H9 (cell line): ENCODE measurements around the gene PLEKHG5. TPM values are rescaled to one million over a fixed set of nuclear protein-coding genes. Genes with fewer than 3 reads are reported as not detected.

Experiments
- DNase-seq: peaks from one replicate; pipeline ENCODE4 v3.0.0-alpha.2; 2017
- H2AFZ ChIP-seq: one replicate; pipeline ENCODE4 v1.6.1; 2013; ENCODE audit warnings: mild to moderate bottlenecking, low read length, control low read depth, moderate library complexity
- H2AK5ac ChIP-seq: 2 replicates; pipeline ENCODE4 v1.6.1; 2013; ENCODE audit warnings: low read length, control low read depth, mixed read lengths; ENCODE audit not compliant: insufficient read length
- H2BK120ac ChIP-seq: one replicate; pipeline ENCODE4 v1.6.1; 2013; ENCODE audit warnings: low read depth, mild to moderate bottlenecking, low read length, control low read depth, inconsistent platforms; ENCODE audit not compliant: poor library complexity, severe bottlenecking
- H2BK12ac ChIP-seq: 2 replicates; pipeline ENCODE4 v1.6.1; 2013; ENCODE audit warnings: low read length, control low read depth, mixed read lengths, low read depth; ENCODE audit not compliant: insufficient read length
- H2BK15ac ChIP-seq: 2 replicates; pipeline ENCODE4 v1.6.1; 2013; ENCODE audit warnings: low read depth, low read length, control low read depth
- H2BK20ac ChIP-seq: one replicate; pipeline ENCODE4 v1.6.1; 2013; ENCODE audit warnings: low read depth, mild to moderate bottlenecking, low read length, control low read depth, inconsistent platforms; ENCODE audit not compliant: poor library complexity, severe bottlenecking
- H2BK5ac ChIP-seq: 2 replicates; pipeline ENCODE4 v1.6.1; 2013; ENCODE audit warnings: low read length, control low read depth, mixed read lengths; ENCODE audit not compliant: insufficient read length
- H3K14ac ChIP-seq: 2 replicates; pipeline ENCODE4 v1.6.1; 2013; ENCODE audit warnings: low read length, control low read depth; ENCODE audit not compliant: insufficient read depth
- H3K18ac ChIP-seq: 2 replicates; pipeline ENCODE4 v1.6.1; 2013; ENCODE audit warnings: low read depth, mild to moderate bottlenecking, mixed read lengths, low read length, control low read depth; ENCODE audit not compliant: insufficient read length
- H3K23ac ChIP-seq: 2 replicates; pipeline ENCODE4 v1.6.1; 2013; ENCODE audit warnings: low read length, control low read depth, mixed read lengths, low read depth; ENCODE audit not compliant: insufficient read length
- H3K23me2 ChIP-seq: 2 replicates; pipeline ENCODE4 v1.6.1; 2013; ENCODE audit warnings: low read depth, mild to moderate bottlenecking, mixed read lengths, low read length, control low read depth; ENCODE audit not compliant: insufficient read length, poor library complexity, severe bottlenecking
- H3K27ac ChIP-seq: 2 replicates; pipeline ENCODE4 v1.5.1; 2013; ENCODE audit warnings: low read length, control low read depth, mixed read lengths, low read depth; ENCODE audit not compliant: insufficient read length
- H3K27me3 ChIP-seq: 2 replicates; pipeline ENCODE4 v1.6.1; 2013; ENCODE audit warnings: low read length, control low read depth, inconsistent platforms; ENCODE audit not compliant: insufficient read depth
- H3K4ac ChIP-seq: 2 replicates; pipeline ENCODE4 v1.6.1; 2013; ENCODE audit warnings: low read depth, mild to moderate bottlenecking, control low read depth, inconsistent platforms, low read length, moderate library complexity
- H3K4me1 ChIP-seq: 2 replicates; pipeline ENCODE4 v1.6.1; 2013; ENCODE audit warnings: low read length, control low read depth, inconsistent platforms; ENCODE audit not compliant: insufficient read depth
- H3K4me2 ChIP-seq: 2 replicates; pipeline ENCODE4 v1.6.1; 2013; ENCODE audit warnings: low read length, control low read depth, mixed read lengths; ENCODE audit not compliant: insufficient read length, insufficient read depth
- H3K56ac ChIP-seq: 2 replicates; pipeline ENCODE4 v1.6.1; 2013; ENCODE audit warnings: low read depth, mild to moderate bottlenecking, mixed read lengths, low read length, control low read depth; ENCODE audit not compliant: insufficient read length
- H3K79me1 ChIP-seq: 2 replicates; pipeline ENCODE4 v1.6.1; 2013; ENCODE audit warnings: low read depth, mild to moderate bottlenecking, moderate library complexity, low read length, control low read depth, inconsistent platforms; ENCODE audit not compliant: insufficient read depth, poor library complexity, severe bottlenecking
- H3K79me2 ChIP-seq: 2 replicates; pipeline ENCODE4 v1.6.1; 2013; ENCODE audit warnings: low read length, control low read depth, inconsistent platforms; ENCODE audit not compliant: insufficient read depth
- H3K9ac ChIP-seq: 2 replicates; pipeline ENCODE4 v1.6.1; 2013; ENCODE audit warnings: low read length, control low read depth, mixed read lengths; ENCODE audit not compliant: insufficient read length; ENCODE audit errors: extremely low read depth
- H3K9me3 ChIP-seq: one replicate; pipeline ENCODE4 v1.6.1; 2013; ENCODE audit warnings: low read depth, low read length, inconsistent platforms; ENCODE audit not compliant: control insufficient read depth
- H3T11ph ChIP-seq: one replicate; pipeline ENCODE4 v1.6.1; 2013; ENCODE audit warnings: mild to moderate bottlenecking, low read length, control low read depth, inconsistent platforms
- H4K20me1 ChIP-seq: one replicate; pipeline ENCODE4 v1.6.1; 2013; ENCODE audit not compliant: control insufficient read depth, insufficient read length, insufficient read depth
- H4K5ac ChIP-seq: 2 replicates; pipeline ENCODE4 v1.6.1; 2013; ENCODE audit warnings: low read depth, mild to moderate bottlenecking, mixed read lengths, low read length, control low read depth; ENCODE audit not compliant: insufficient read length
- H4K8ac ChIP-seq: replicated peaks from 2 replicates; pipeline ENCODE4 v1.6.1; 2013; ENCODE audit warnings: low read length, control low read depth, mixed read lengths, low read depth; ENCODE audit not compliant: insufficient read length
- H4K91ac ChIP-seq: 2 replicates; pipeline ENCODE4 v1.6.1; 2013; ENCODE audit warnings: low read depth, mild to moderate bottlenecking, moderate library complexity, mixed read lengths, low read length, control low read depth; ENCODE audit not compliant: insufficient read length
- H3K27ac Mint-ChIP-seq, 3 experiments: 2 replicates in 2 of 3; 3 replicates in 1 of 3; pipeline ENCODE4 v1.8.0; 2020 to 2021; ENCODE audit warnings: mixed read lengths in 3 of 3, mild to moderate bottlenecking in 1 of 3, moderate library complexity in 1 of 3
- H3K27me3 Mint-ChIP-seq: 2 replicates; pipeline ENCODE4 v1.8.0; 2021; ENCODE audit warnings: low read depth, mild to moderate bottlenecking, moderate library complexity, mixed read lengths
- H3K36me3 Mint-ChIP-seq, 3 experiments: 2 replicates in 2 of 3; 3 replicates in 1 of 3; pipeline ENCODE4 v1.8.0; 2020 to 2021; ENCODE audit warnings: low read depth in 3 of 3, mixed read lengths in 3 of 3; ENCODE audit not compliant: insufficient read depth in 1 of 3
- H3K4me1 Mint-ChIP-seq, 2 experiments: 2 replicates each; pipeline ENCODE4 v1.8.0; 2020; ENCODE audit warnings: mixed read lengths in 2 of 2
- H3K4me3 Mint-ChIP-seq, 2 experiments: 2 replicates in 1 of 2; 3 replicates in 1 of 2; pipeline ENCODE4 v1.8.0; 2020 to 2021; ENCODE audit warnings: mild to moderate bottlenecking in 2 of 2, mixed read lengths in 2 of 2, moderate library complexity in 1 of 2
- H3K9me3 Mint-ChIP-seq, 2 experiments: 2 replicates in 1 of 2; 3 replicates in 1 of 2; pipeline ENCODE4 v1.8.0; 2020; ENCODE audit warnings: mild to moderate bottlenecking in 2 of 2, mixed read lengths in 2 of 2, moderate library complexity in 1 of 2
- WGBS: extraction: QIAGEN DNeasy Blood & Tissue Kit; methylation state at CpG from one replicate; pipeline ENCODE4 v1.1.7; 2013; ENCODE audit warnings: missing lambda C conversion rate, low lambda C conversion rate, mixed read lengths; ENCODE audit not compliant: insufficient read length; ENCODE audit errors: extremely low coverage; 5-methylcytosine and 5-hydroxymethylcytosine counted together
- total RNA-seq: library from RNA; stranded (reverse); gene quantifications from 2 replicates; pipeline ENCODE4 v1.2.1, GENCODE V29; 2021
- TF ChIP-seq, protein P1 (sequence below): fragments of 200-600 bp; sonication (generic); conservative IDR thresholded peaks from 3 replicates; pipeline ENCODE4 v1.8.0; 2021; ENCODE audit warnings: antibody characterized with exemption, mild to moderate bottlenecking

Gene PLEKHG5
- total RNA-seq, 1 experiment from 2014 or later: 22.3 TPM

DNA sequence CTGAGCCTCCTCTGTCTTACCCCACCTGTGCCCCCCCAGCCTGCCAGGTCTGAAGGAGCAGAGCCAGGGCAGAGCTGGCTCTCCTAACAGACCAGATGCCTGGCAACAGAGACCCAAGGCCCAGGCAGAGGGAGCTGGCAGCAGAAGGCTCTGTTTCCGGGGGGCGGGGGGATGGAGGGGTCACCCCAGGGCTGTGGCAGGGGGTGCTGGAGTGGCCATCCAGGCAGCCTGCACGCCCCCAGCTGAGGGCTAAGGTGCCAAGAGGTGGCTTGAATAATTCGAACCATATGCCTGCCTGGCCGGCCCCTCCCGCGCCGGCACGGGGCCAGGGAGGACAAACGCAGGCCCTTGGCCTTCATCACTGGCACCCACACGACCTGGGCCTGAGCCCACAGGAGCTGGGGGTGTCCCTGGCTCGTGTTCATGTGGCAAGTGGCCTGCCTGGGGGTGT lies 16.0 kb upstream of the PLEKHG5 start:
- no peak overlapping the region for H3K9ac ChIP-seq
- no peak overlapping the region for H3T11ph ChIP-seq
- no peaks in the 10 kb centered on the region for H3K27me3 ChIP-seq
- no CpG with 5 or more reads among the region's 12 CpGs for WGBS
- no peak for DNase-seq
- H2BK20ac ChIP-seq: no peak overlapping the region
- Mint-ChIP-seq H3K4me1 (peaks cover 0 to 3% of the 10 kb centered on the region in 2 experiments; a peak in 2 of 4 replicates), H3K9me3 (no peaks in the 10 kb centered on the region), H3K36me3 (no peaks in the 10 kb centered on the region), H3K27ac (no peak overlapping the region), H3K4me3 (no peak overlapping the region), H3K27me3 (0 out of 2 replicates have a peak, but pooled peaks cover 2% of the 10 kb centered on the region)
- no peak overlapping the region for H2BK120ac ChIP-seq
- no peak overlapping the region for H3K56ac ChIP-seq
- H2BK15ac ChIP-seq: no peak overlapping the region
- H3K79me2 ChIP-seq: no peaks in the 10 kb centered on the region
- no peak overlapping the region for H4K5ac ChIP-seq
- no peak overlapping the region for H3K27ac ChIP-seq
- no peak overlapping the region for H4K91ac ChIP-seq
- H3K14ac ChIP-seq: no peak overlapping the region
- H4K8ac ChIP-seq: no peak overlapping the region
- TF ChIP-seq, protein P1, sequence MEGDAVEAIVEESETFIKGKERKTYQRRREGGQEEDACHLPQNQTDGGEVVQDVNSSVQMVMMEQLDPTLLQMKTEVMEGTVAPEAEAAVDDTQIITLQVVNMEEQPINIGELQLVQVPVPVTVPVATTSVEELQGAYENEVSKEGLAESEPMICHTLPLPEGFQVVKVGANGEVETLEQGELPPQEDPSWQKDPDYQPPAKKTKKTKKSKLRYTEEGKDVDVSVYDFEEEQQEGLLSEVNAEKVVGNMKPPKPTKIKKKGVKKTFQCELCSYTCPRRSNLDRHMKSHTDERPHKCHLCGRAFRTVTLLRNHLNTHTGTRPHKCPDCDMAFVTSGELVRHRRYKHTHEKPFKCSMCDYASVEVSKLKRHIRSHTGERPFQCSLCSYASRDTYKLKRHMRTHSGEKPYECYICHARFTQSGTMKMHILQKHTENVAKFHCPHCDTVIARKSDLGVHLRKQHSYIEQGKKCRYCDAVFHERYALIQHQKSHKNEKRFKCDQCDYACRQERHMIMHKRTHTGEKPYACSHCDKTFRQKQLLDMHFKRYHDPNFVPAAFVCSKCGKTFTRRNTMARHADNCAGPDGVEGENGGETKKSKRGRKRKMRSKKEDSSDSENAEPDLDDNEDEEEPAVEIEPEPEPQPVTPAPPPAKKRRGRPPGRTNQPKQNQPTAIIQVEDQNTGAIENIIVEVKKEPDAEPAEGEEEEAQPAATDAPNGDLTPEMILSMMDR: no peak
- no peak overlapping the region for H2AK5ac ChIP-seq
- H3K4ac ChIP-seq: no peak overlapping the region
- H3K18ac ChIP-seq: no peak overlapping the region
- no peak overlapping the region for H3K23ac ChIP-seq
- no peaks in the 10 kb centered on the region for H4K20me1 ChIP-seq
- H3K4me2 ChIP-seq: no peak overlapping the region
- H2BK12ac ChIP-seq: no peak overlapping the region
- no peaks in the 10 kb centered on the region for H3K79me1 ChIP-seq
- H2BK5ac ChIP-seq: no peak overlapping the region
- H3K9me3 ChIP-seq: no peaks in the 10 kb centered on the region
- no peaks in the 10 kb centered on the region for H3K4me1 ChIP-seq
- no peaks in the 10 kb centered on the region for H3K23me2 ChIP-seq
- H2AFZ ChIP-seq: no peak overlapping the region
